ENCODE data around the gene C19orf25.
"Not testable (repeated sequence)": the region's sequence is repeated elsewhere in the genome, so short reads cannot be mapped to it uniquely, and the experiment has no call there.

GRCh38 chr19:1477056-1477455 lies 2.0 kb downstream of the C19orf25 start:
- not testable (repeated sequence) for TF ChIP-seq POLR2A, CTCF (IDR thresholded peaks at IDR 0.05)
